Osteoblast (primary cell): ENCODE measurements around the gene LITAF. TPM values are rescaled to one million over a fixed set of nuclear protein-coding genes. Genes with fewer than 3 reads are reported as not detected.
A peak's percentile ranks its signal among the peaks of the same experiment; 100 is the strongest.

Experiments
- DNase-seq: peaks from one replicate; pipeline ENCODE4 v3.0.0; 2011; ENCODE audit warnings: low spot score, mixed read lengths; ENCODE audit not compliant: insufficient read length; ENCODE audit errors: missing footprints
- H2AFZ ChIP-seq: 2 replicates; pipeline ENCODE4 v1.6.0; 2011; ENCODE audit warnings: mild to moderate bottlenecking, low read length
- H3K27ac ChIP-seq: 2 replicates; pipeline ENCODE4 v1.5.1; 2011; ENCODE audit warnings: mild to moderate bottlenecking, low read depth, low read length, moderate library complexity
- H3K27me3 ChIP-seq: 2 replicates; pipeline ENCODE4 v1.6.0; 2012; ENCODE audit warnings: mild to moderate bottlenecking, control low read depth, inconsistent platforms, low read length, moderate library complexity; ENCODE audit not compliant: insufficient read depth
- H3K36me3 ChIP-seq: 2 replicates; pipeline ENCODE4 v1.5.1; 2011; ENCODE audit warnings: mild to moderate bottlenecking, low read length, control low read depth, moderate library complexity; ENCODE audit not compliant: insufficient read depth
- H3K4me1 ChIP-seq: 2 replicates; pipeline ENCODE4 v1.5.1; 2011; ENCODE audit warnings: mild to moderate bottlenecking, low read length, control low read depth, moderate library complexity; ENCODE audit not compliant: insufficient read depth
- H3K4me2 ChIP-seq: 2 replicates; pipeline ENCODE4 v1.6.0; 2011; ENCODE audit warnings: mild to moderate bottlenecking, low read length; ENCODE audit not compliant: insufficient read depth
- H3K4me3 ChIP-seq: fragments of 200-600 bp; sonication (generic); 3 replicates; pipeline ENCODE4 v1.5.1; 2012; ENCODE audit warnings: mild to moderate bottlenecking, low read length, inconsistent platforms; ENCODE audit not compliant: insufficient read depth
- H3K79me2 ChIP-seq: 2 replicates; pipeline ENCODE4 v1.6.0; 2012; ENCODE audit warnings: mild to moderate bottlenecking, low read length, control low read depth, inconsistent platforms; ENCODE audit not compliant: insufficient read depth
- H3K9me3 ChIP-seq: 2 replicates; pipeline ENCODE4 v1.5.1; 2011; ENCODE audit warnings: low read depth, low read length, control low read depth
- H4K20me1 ChIP-seq: 2 replicates; pipeline ENCODE4 v1.6.0; 2012; ENCODE audit warnings: mild to moderate bottlenecking, low read length, control low read depth; ENCODE audit not compliant: insufficient read depth
- CTCF ChIP-seq: IDR thresholded peaks from 2 replicates; pipeline ENCODE4 v1.5.1; 2011; ENCODE audit warnings: mild to moderate bottlenecking, low read depth, low read length, moderate library complexity; ENCODE audit errors: extremely low read depth
- total RNA-seq: library from RNA; depleted of rRNA; stranded (reverse); fragments of >200 nt; gene quantifications from 2 replicates; pipeline ENCODE4 v1.2.3, GENCODE V29; 2012

LITAF gene
- total RNA-seq, 1 donor, result 33.3 TPM

GRCh38 chr16:11564046-11564926, 22.4 kb downstream of the LITAF start:
- Histone ChIP-seq H3K4me2 (no peak overlapping the region), H3K4me3 (no peak overlapping the region), H2AFZ (no peak overlapping the region), H3K4me1 (peaks cover 13% of the 10 kb centered on the region), H4K20me1 (peaks cover 19% of the 10 kb centered on the region), H3K36me3 (peaks cover 4% of the 10 kb centered on the region), H3K27me3 (no peaks in the 10 kb centered on the region), H3K9me3 (no peaks in the 10 kb centered on the region), H3K27ac (no peak overlapping the region), H3K79me2 (peaks cover 64% of the 10 kb centered on the region)
- no peak for TF ChIP-seq CTCF
- no peak for DNase-seq

GRCh38 chr16:11563493-11564040, 23.2 kb downstream of the LITAF start:
- no peak for TF ChIP-seq CTCF
- Histone ChIP-seq H2AFZ (no peak overlapping the region), H3K27me3 (no peaks in the 10 kb centered on the region), H3K27ac (no peak overlapping the region), H3K4me2 (no peak overlapping the region), H3K79me2 (peaks cover 61% of the 10 kb centered on the region), H4K20me1 (peaks cover 19% of the 10 kb centered on the region), H3K4me3 (no peak overlapping the region), H3K4me1 (peaks cover 13% of the 10 kb centered on the region), H3K9me3 (no peaks in the 10 kb centered on the region), H3K36me3 (peaks cover 4% of the 10 kb centered on the region)
- DNase-seq, result peak; percentile 19

GRCh38 chr16:11562941-11563340, 23.8 kb downstream of the LITAF start:
- Histone ChIP-seq H3K36me3 (peaks cover 4% of the 10 kb centered on the region), H3K9me3 (no peaks in the 10 kb centered on the region), H3K4me1 (peaks cover 13% of the 10 kb centered on the region), H3K4me2 (no peak overlapping the region), H4K20me1 (peaks cover 15% of the 10 kb centered on the region), H3K79me2 (peaks cover 61% of the 10 kb centered on the region), H2AFZ (no peak overlapping the region), H3K27me3 (no peaks in the 10 kb centered on the region), H3K4me3 (no peak overlapping the region), H3K27ac (no peak overlapping the region)
- DNase-seq, result no peak
- TF ChIP-seq CTCF, result no peak

GRCh38 chr16:11562411-11562810, 24.3 kb downstream of the LITAF start:
- Histone ChIP-seq H3K27me3 (no peaks in the 10 kb centered on the region), H3K4me1 (peaks cover 13% of the 10 kb centered on the region), H3K36me3 (peaks cover 4% of the 10 kb centered on the region), H4K20me1 (peaks cover 15% of the 10 kb centered on the region), H3K4me2 (no peak overlapping the region), H3K27ac (no peak overlapping the region), H2AFZ (no peak overlapping the region), H3K4me3 (no peak overlapping the region), H3K79me2 (peaks cover 61% of the 10 kb centered on the region), H3K9me3 (no peaks in the 10 kb centered on the region)
- no peak for TF ChIP-seq CTCF
- DNase-seq, result no peak
